LNCAP (cell line): ENCODE results near the gene COL15A1.

Experiments
- CTCF ChIP-seq: fragments of 450-650 bp; IDR thresholded peaks from 2 replicates; pipeline ENCODE4 v1.5.1; 2017; ENCODE audit warnings: mild to moderate bottlenecking

COL15A1 gene

GRCh38 chr9:99119976-99120655 is 176.4 kb downstream of the COL15A1 start:
- TF ChIP-seq CTCF: no peak
